Prostate gland (tissue), 2 donors: ENCODE data around the gene CEP128.

Source experiments
- CTCF ChIP-seq, 4 experiments: fragments of 200-600 bp in 2 of 4; fragments of 450-650 bp in 2 of 4; sonication (generic) in 2 of 4; IDR thresholded peaks; 1 replicate in 3 of 4; 2 replicates in 1 of 4; pipeline ENCODE4 v1.5.1; 2016 to 2019; ENCODE audit warnings: antibody characterized with exemption in 4 of 4, mild to moderate bottlenecking in 2 of 4, moderate library complexity in 2 of 4
- POLR2A ChIP-seq: fragments of 450-650 bp; IDR thresholded peaks from one replicate; pipeline ENCODE4 v1.6.1; 2016; ENCODE audit warnings: antibody characterized with exemption, mild to moderate bottlenecking
- POLR2AphosphoS5 ChIP-seq: sonication (generic); formaldehyde crosslinking; IDR thresholded peaks from one replicate; pipeline ENCODE4 v1.6.1; 2017; ENCODE audit warnings: antibody characterized with exemption

DNA sequence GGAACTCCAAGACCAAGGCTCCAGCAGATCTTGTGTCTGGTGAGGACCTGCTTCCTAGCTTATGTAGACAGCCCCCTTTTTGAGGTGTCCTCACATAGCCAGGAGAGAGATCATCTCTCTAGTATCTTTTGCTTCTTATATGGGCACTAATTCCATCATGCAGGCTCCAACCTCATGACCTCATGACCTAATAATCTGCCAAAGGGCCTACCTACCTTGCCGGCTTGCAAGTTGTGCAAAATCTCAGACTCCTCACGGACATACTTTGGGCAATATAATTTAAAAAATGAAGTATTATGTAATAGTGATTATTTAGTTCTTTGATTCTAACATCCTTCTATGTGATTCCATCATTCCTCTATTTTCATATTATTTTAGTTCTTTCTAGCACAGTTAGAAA is 397.2 kb downstream of the CEP128 start:
- TF ChIP-seq CTCF (IDR thresholded peaks at IDR 0.05) (no peak), POLR2A (no peak), POLR2AphosphoS5 (no peak)
